Gastrocnemius medialis (tissue), 4 donors: ENCODE data around the gene ASTN2. TPM values are rescaled to one million over a fixed set of nuclear protein-coding genes. Genes with fewer than 3 reads are reported as not detected.

Experiments
- ATAC-seq, 2 donors: fragments of 150-250 bp; one replicate each; pipeline ENCODE4 v1.9.1; 2016
- DNase-seq, 2 donors: peaks; one replicate each; pipeline ENCODE4 v3.0.0-alpha.2; 2019
- H3K27ac ChIP-seq, 4 donors: fragments of 200-600 bp; sonication (generic); 1 replicate in 1 of 4; 2 replicates in 3 of 4; pipeline ENCODE4 v1.5.1; 2016 to 2018; ENCODE audit warnings: mild to moderate bottlenecking in 2 of 4, moderate library complexity in 1 of 4
- H3K27me3 ChIP-seq, 3 donors: fragments of 200-600 bp; sonication (generic) in 2 of 3; 1 replicate in 1 of 3; 2 replicates in 2 of 3; pipeline versions ENCODE4 v1.5.1 to v1.6.0; 2016 to 2019; ENCODE audit warnings: mild to moderate bottlenecking in 1 of 3, moderate library complexity in 1 of 3
- H3K36me3 ChIP-seq, 2 donors: fragments of 200-600 bp; sonication (generic) in 1 of 2; one replicate each; pipeline ENCODE4 v1.5.1; 2017 to 2018
- H3K4me1 ChIP-seq, 2 donors: fragments of 200-600 bp; sonication (generic) in 1 of 2; one replicate each; pipeline ENCODE4 v1.5.1; 2016 to 2017; ENCODE audit warnings: mild to moderate bottlenecking in 2 of 2
- H3K4me3 ChIP-seq, 4 donors: fragments of 200-600 bp; sonication (generic) in 3 of 4; 1 replicate in 1 of 4; 2 replicates in 3 of 4; pipeline ENCODE4 v1.5.1; 2016 to 2019; ENCODE audit warnings: mild to moderate bottlenecking in 2 of 4
- H3K9me3 ChIP-seq, 3 donors: fragments of 200-600 bp; sonication (generic) in 2 of 3; 1 replicate in 1 of 3; 2 replicates in 2 of 3; pipeline ENCODE4 v1.5.1; 2016 to 2019
- POLR2A ChIP-seq, 2 donors: fragments of 450-650 bp; IDR thresholded peaks; one replicate each; pipeline ENCODE4 v1.6.1; 2017; ENCODE audit warnings: antibody characterized with exemption in 2 of 2, mild to moderate bottlenecking in 2 of 2, moderate library complexity in 2 of 2
- in situ Hi-C, 4 donors: fragments of 200-750 bp; cut with MboI; loops; one replicate each; pipeline versions ENCODE4 v1.15.0 to v1.8.0; 2017; ENCODE audit warnings: low sequenced_read_pairs in 4 of 4
- intact Hi-C: fragments of 100-400 bp; cut with DNase I; formaldehyde crosslinking; loops from one replicate; pipeline ENCODE4 v1.15.1; 2023; ENCODE audit warnings: low total_unique reads
- total RNA-seq, 4 donors: library from RNA; depleted of rRNA; stranded (reverse); fragments of >200 nt; gene quantifications; one replicate each; pipeline versions ENCODE4 v1.1.0 to v1.2.3, GENCODE V29; 2016
- TF ChIP-seq, protein P1 (sequence below), 5 experiments: fragments of 450-650 bp in 3 of 5; fragments of 200-600 bp in 2 of 5; sonication (generic) in 2 of 5; IDR thresholded peaks in 4 of 5; conservative IDR thresholded peaks in 1 of 5; 1 replicate in 4 of 5; 2 replicates in 1 of 5; pipeline ENCODE4 v1.5.1; 2016 to 2019; ENCODE audit warnings: antibody characterized with exemption in 5 of 5, mild to moderate bottlenecking in 3 of 5, moderate library complexity in 3 of 5

The ASTN2 gene
- total RNA-seq, 4 donors from 2014 or later, result 2.5 to 4.6 (median 3.7) TPM

DNA sequence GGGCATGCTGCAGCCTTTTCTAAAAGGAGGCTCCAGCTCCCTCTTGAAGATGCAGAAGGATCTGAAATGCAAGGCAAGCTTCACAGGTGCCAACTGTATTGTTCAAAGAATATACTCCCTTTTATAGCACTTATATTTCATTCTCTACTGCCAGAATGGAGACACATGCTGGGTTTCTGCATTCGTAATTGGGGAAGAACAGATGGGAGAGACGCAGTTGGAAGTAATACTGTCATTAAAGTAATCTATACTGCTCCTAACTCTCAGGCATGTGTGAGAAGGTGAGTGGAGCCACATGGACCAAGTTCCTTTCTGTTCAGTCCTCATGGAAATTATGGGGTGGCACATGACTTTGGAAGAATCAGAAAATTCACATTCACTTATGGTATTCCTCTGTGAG, 501.3 kb downstream of the ASTN2 start:
- H3K27ac ChIP-seq, result no peak overlapping the region
- intact Hi-C loops (no loop called here), in situ Hi-C loops (no loop called here)
- TF ChIP-seq POLR2A (IDR thresholded peaks at IDR 0.05), result no peak
- TF ChIP-seq, protein P1, sequence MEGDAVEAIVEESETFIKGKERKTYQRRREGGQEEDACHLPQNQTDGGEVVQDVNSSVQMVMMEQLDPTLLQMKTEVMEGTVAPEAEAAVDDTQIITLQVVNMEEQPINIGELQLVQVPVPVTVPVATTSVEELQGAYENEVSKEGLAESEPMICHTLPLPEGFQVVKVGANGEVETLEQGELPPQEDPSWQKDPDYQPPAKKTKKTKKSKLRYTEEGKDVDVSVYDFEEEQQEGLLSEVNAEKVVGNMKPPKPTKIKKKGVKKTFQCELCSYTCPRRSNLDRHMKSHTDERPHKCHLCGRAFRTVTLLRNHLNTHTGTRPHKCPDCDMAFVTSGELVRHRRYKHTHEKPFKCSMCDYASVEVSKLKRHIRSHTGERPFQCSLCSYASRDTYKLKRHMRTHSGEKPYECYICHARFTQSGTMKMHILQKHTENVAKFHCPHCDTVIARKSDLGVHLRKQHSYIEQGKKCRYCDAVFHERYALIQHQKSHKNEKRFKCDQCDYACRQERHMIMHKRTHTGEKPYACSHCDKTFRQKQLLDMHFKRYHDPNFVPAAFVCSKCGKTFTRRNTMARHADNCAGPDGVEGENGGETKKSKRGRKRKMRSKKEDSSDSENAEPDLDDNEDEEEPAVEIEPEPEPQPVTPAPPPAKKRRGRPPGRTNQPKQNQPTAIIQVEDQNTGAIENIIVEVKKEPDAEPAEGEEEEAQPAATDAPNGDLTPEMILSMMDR (IDR thresholded peaks at IDR 0.05 in 4 of 5, conservative IDR thresholded peaks at IDR 0.05 in 1 of 5), result no peak
- no peaks in the 10 kb centered on the region for H3K4me1 ChIP-seq
- H3K9me3 ChIP-seq, result no peaks in the 10 kb centered on the region
- DNase-seq (no peak), ATAC-seq (no peak)
- H3K27me3 ChIP-seq, result no peaks in the 10 kb centered on the region
- H3K4me3 ChIP-seq, result no peak overlapping the region
- H3K36me3 ChIP-seq, result no peaks in the 10 kb centered on the region

- no peak for DNase-seq
- in situ Hi-C loops (no loop called here), intact Hi-C loops (no loop called here)
- Histone ChIP-seq H3K4me1 (no peaks in the 10 kb centered on the region), H3K27me3 (no peaks in the 10 kb centered on the region), H3K9me3 (no peaks in the 10 kb centered on the region), H3K27ac (no peak overlapping the region), H3K4me3 (no peak overlapping the region), H3K36me3 (no peaks in the 10 kb centered on the region)
- ATAC-seq, result no peak
- no peak for TF ChIP-seq POLR2A (IDR thresholded peaks at IDR 0.05)
- TF ChIP-seq, protein P1 (IDR thresholded peaks at IDR 0.05 in 4 of 5, conservative IDR thresholded peaks at IDR 0.05 in 1 of 5), result no peak
Measured at GRCh38 chr9:116910201-116910600, 504.7 kb downstream of the ASTN2 start.

- Histone ChIP-seq H3K27ac (no peak overlapping the region), H3K4me3 (no peak overlapping the region), H3K9me3 (no peaks in the 10 kb centered on the region), H3K36me3 (no peaks in the 10 kb centered on the region), H3K27me3 (no peaks in the 10 kb centered on the region), H3K4me1 (no peaks in the 10 kb centered on the region)
- no peak for DNase-seq
- intact Hi-C loops (no loop called here), in situ Hi-C loops (no loop called here)
- ATAC-seq, result no peak
- TF ChIP-seq, protein P1 (IDR thresholded peaks at IDR 0.05 in 4 of 5, conservative IDR thresholded peaks at IDR 0.05 in 1 of 5), result no peak
- no peak for TF ChIP-seq POLR2A (IDR thresholded peaks at IDR 0.05)
Measured at GRCh38 chr9:116907989-116908388, 506.9 kb downstream of the ASTN2 start.

DNA sequence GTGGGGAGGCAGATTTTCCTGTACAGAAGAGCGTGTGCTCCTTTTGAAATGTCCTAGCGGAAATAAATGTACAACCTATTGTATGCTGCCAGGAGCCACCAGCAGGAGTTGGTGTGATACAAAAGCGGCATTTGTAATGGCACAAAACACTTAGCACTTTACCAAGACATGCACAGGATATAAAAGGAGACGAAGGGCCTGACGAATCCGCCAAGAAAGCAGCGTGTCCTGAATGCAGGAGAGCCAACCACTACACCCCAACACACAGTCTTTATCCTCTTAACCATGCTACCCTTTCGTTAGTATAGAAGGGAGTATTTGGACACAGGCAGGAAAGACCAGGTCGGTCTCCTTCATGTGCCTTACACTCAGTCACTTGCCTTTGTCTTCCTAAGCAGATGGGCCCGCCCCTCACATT, 509.7 kb downstream of the ASTN2 start:
- TF ChIP-seq, protein P1 (IDR thresholded peaks at IDR 0.05 in 4 of 5, conservative IDR thresholded peaks at IDR 0.05 in 1 of 5), result no peak
- TF ChIP-seq POLR2A (IDR thresholded peaks at IDR 0.05), result no peak
- H3K27ac ChIP-seq, result no peak overlapping the region
- intact Hi-C loops, result no loop called here
- no peaks in the 10 kb centered on the region for H3K36me3 ChIP-seq
- in situ Hi-C loops, result no loop called here
- no peak overlapping the region for H3K4me3 ChIP-seq
- no peak for ATAC-seq
- DNase-seq, result no peak
- no peaks in the 10 kb centered on the region for H3K4me1 ChIP-seq
- H3K9me3 ChIP-seq, result no peaks in the 10 kb centered on the region
- H3K27me3 ChIP-seq, result no peaks in the 10 kb centered on the region

DNA sequence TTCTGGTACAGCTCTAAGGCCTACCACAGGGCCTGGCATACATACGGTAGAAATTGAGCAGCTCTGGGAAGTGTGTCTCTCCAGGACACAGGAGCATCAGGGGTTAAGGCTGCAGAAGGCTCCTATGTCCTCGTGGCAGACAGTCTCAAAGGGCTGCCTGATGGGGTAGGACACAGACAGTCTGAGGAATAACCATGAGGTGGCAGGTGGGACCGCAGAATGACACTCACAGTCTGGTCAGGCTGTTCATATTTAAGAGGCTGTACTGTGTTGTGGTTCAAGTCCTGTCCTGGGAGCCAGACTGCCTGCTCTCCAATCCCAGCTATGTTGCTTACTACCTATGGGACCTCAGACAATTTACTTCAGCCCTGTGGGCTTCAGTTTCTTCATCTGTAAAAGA, 510.7 kb downstream of the ASTN2 start:
- in situ Hi-C loops, result no loop called here
- H3K36me3 ChIP-seq, result no peaks in the 10 kb centered on the region
- H3K27me3 ChIP-seq, result no peaks in the 10 kb centered on the region

More for the DNA sequence above, 510.7 kb downstream of the ASTN2 start:
- intact Hi-C loops, result no loop called here
- Histone ChIP-seq H3K4me3 (no peak overlapping the region), H3K4me1 (no peaks in the 10 kb centered on the region), H3K27ac (no peak overlapping the region), H3K9me3 (no peaks in the 10 kb centered on the region)
- ATAC-seq, result no peak
- no peak for TF ChIP-seq POLR2A (IDR thresholded peaks at IDR 0.05)
- TF ChIP-seq, protein P1 (IDR thresholded peaks at IDR 0.05 in 4 of 5, conservative IDR thresholded peaks at IDR 0.05 in 1 of 5), result no peak
- DNase-seq, result no peak
